Astrocyte (in vitro differentiated cells and primary cell): Measurements from ENCODE around the gene IGF1R. TPM values are rescaled to one million over a fixed set of nuclear protein-coding genes. Genes with fewer than 3 reads are reported as not detected.
A peak's percentile ranks its signal among the peaks of the same experiment; 100 is the strongest.

Experiments
- DNase-seq: peaks from one replicate; pipeline ENCODE4 v3.0.0-alpha.2; 2010; ENCODE audit warnings: low read depth
- FAIRE-seq: peaks from 2 replicates; lab custom pipeline; 2011; peaks lifted over from hg19 to GRCh38; lab: Jason Lieb, UNC
- H2AFZ ChIP-seq: 2 replicates; pipeline ENCODE4 v1.6.0; 2012; ENCODE audit warnings: low read depth, low read length, inconsistent platforms
- H3K27ac ChIP-seq: 2 replicates; pipeline ENCODE4 v1.5.1; 2011; ENCODE audit warnings: low read depth, low read length, inconsistent platforms
- H3K27me3 ChIP-seq: 2 replicates; pipeline ENCODE4 v1.6.0; 2011; ENCODE audit warnings: low read length, inconsistent platforms; ENCODE audit not compliant: insufficient read depth
- H3K36me3 ChIP-seq: 2 replicates; pipeline ENCODE4 v1.5.1; 2011; ENCODE audit warnings: low read length, inconsistent platforms; ENCODE audit not compliant: insufficient read depth
- H3K4me1 ChIP-seq: 2 replicates; pipeline ENCODE4 v1.5.1; 2011; ENCODE audit warnings: low read length, inconsistent platforms; ENCODE audit not compliant: insufficient read depth
- H3K4me2 ChIP-seq: 2 replicates; pipeline ENCODE4 v1.6.0; 2012; ENCODE audit warnings: low read length, inconsistent platforms
- H3K4me3 ChIP-seq: 2 replicates; pipeline ENCODE4 v1.5.1; 2011; ENCODE audit warnings: low read depth, mild to moderate bottlenecking, low read length, inconsistent platforms; ENCODE audit not compliant: insufficient read depth
- H3K79me2 ChIP-seq: 2 replicates; pipeline ENCODE4 v1.6.0; 2012; ENCODE audit warnings: mild to moderate bottlenecking, low read length, inconsistent platforms; ENCODE audit not compliant: insufficient read depth
- H3K9ac ChIP-seq: 2 replicates; pipeline ENCODE4 v1.6.0; 2012; ENCODE audit warnings: mild to moderate bottlenecking, low read length, inconsistent platforms
- H3K9me3 ChIP-seq: 2 replicates; pipeline ENCODE4 v1.5.1; 2012; ENCODE audit warnings: low read depth, mild to moderate bottlenecking, low read length, inconsistent platforms; ENCODE audit not compliant: insufficient read depth
- H4K20me1 ChIP-seq: 2 replicates; pipeline ENCODE4 v1.6.0; 2012; ENCODE audit warnings: low read length, inconsistent platforms; ENCODE audit not compliant: insufficient read depth
- H3K27ac Mint-ChIP-seq: one replicate; pipeline ENCODE4 v1.8.0; 2021; ENCODE audit warnings: mild to moderate bottlenecking, mixed read lengths; ENCODE audit not compliant: unreplicated experiment
- H3K27me3 Mint-ChIP-seq: one replicate; pipeline ENCODE4 v1.8.0; 2021; ENCODE audit warnings: low read depth, mixed read lengths; ENCODE audit not compliant: unreplicated experiment
- H3K36me3 Mint-ChIP-seq: one replicate; pipeline ENCODE4 v1.8.0; 2021; ENCODE audit warnings: low read depth, mixed read lengths; ENCODE audit not compliant: unreplicated experiment
- H3K4me1 Mint-ChIP-seq: one replicate; pipeline ENCODE4 v1.8.0; 2021; ENCODE audit warnings: low read depth, mixed read lengths; ENCODE audit not compliant: unreplicated experiment
- H3K4me3 Mint-ChIP-seq: one replicate; pipeline ENCODE4 v1.8.0; 2021; ENCODE audit warnings: mild to moderate bottlenecking, moderate library complexity, mixed read lengths; ENCODE audit not compliant: unreplicated experiment
- H3K9me3 Mint-ChIP-seq: one replicate; pipeline ENCODE4 v1.8.0; 2021; ENCODE audit warnings: mild to moderate bottlenecking, mixed read lengths; ENCODE audit not compliant: unreplicated experiment
- EZH2 ChIP-seq: IDR thresholded peaks from 2 replicates; pipeline ENCODE4 v1.6.1; 2012; ENCODE audit warnings: mild to moderate bottlenecking, low read length, inconsistent platforms; ENCODE audit not compliant: insufficient read depth
- total RNA-seq: library from RNA; stranded (reverse); gene quantifications from 2 replicates; pipeline ENCODE4 v1.2.1, GENCODE V29; 2021
- TF ChIP-seq, protein P1 (sequence below): IDR thresholded peaks from 2 replicates; pipeline ENCODE4 v1.5.1; 2011; ENCODE audit warnings: low read depth, mild to moderate bottlenecking, inconsistent platforms, low read length, moderate library complexity; ENCODE audit not compliant: insufficient read depth

Gene IGF1R
- total RNA-seq, 1 donor from 2014 or later, result 270 TPM

- TF ChIP-seq EZH2, result no peak
- TF ChIP-seq, protein P1, sequence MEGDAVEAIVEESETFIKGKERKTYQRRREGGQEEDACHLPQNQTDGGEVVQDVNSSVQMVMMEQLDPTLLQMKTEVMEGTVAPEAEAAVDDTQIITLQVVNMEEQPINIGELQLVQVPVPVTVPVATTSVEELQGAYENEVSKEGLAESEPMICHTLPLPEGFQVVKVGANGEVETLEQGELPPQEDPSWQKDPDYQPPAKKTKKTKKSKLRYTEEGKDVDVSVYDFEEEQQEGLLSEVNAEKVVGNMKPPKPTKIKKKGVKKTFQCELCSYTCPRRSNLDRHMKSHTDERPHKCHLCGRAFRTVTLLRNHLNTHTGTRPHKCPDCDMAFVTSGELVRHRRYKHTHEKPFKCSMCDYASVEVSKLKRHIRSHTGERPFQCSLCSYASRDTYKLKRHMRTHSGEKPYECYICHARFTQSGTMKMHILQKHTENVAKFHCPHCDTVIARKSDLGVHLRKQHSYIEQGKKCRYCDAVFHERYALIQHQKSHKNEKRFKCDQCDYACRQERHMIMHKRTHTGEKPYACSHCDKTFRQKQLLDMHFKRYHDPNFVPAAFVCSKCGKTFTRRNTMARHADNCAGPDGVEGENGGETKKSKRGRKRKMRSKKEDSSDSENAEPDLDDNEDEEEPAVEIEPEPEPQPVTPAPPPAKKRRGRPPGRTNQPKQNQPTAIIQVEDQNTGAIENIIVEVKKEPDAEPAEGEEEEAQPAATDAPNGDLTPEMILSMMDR, result no peak
- peaks cover 56% of the 10 kb centered on the region for H3K4me1 Mint-ChIP-seq
- H3K79me2 ChIP-seq, result peaks cover 100% of the 10 kb centered on the region
- FAIRE-seq (no peak), DNase-seq (no peak)
- no peak overlapping the region for H2AFZ ChIP-seq
- no peak overlapping the region for H3K27ac ChIP-seq
- peaks cover 94% of the 10 kb centered on the region for H4K20me1 ChIP-seq
- H3K36me3 ChIP-seq, result no peaks in the 10 kb centered on the region
- H3K4me3 Mint-ChIP-seq, result no peak overlapping the region
- no peaks in the 10 kb centered on the region for H3K27me3 Mint-ChIP-seq
- no peak overlapping the region for H3K9ac ChIP-seq
- no peaks in the 10 kb centered on the region for H3K4me1 ChIP-seq
- peaks cover 21% of the 10 kb centered on the region for H3K36me3 Mint-ChIP-seq
- H3K4me2 ChIP-seq, result no peak overlapping the region
- H3K9me3 Mint-ChIP-seq, result no peaks in the 10 kb centered on the region
- no peaks in the 10 kb centered on the region for H3K9me3 ChIP-seq
- no peaks in the 10 kb centered on the region for H3K27me3 ChIP-seq
- no peak overlapping the region for H3K4me3 ChIP-seq
- H3K27ac Mint-ChIP-seq, result no peak overlapping the region
Measured at GRCh38 chr15:98735895-98736617, 87.7 kb downstream of the IGF1R start.

- H3K27ac Mint-ChIP-seq, result no peak overlapping the region
- Histone ChIP-seq H2AFZ (no peak overlapping the region), H3K9ac (no peak overlapping the region), H3K4me1 (no peaks in the 10 kb centered on the region), H3K79me2 (peaks cover 100% of the 10 kb centered on the region), H4K20me1 (peaks cover 95% of the 10 kb centered on the region), H3K36me3 (no peaks in the 10 kb centered on the region), H3K9me3 (no peaks in the 10 kb centered on the region), H3K27ac (no peak overlapping the region), H3K4me2 (no peak overlapping the region), H3K27me3 (no peaks in the 10 kb centered on the region), H3K4me3 (no peak overlapping the region)
- FAIRE-seq (no peak), DNase-seq (no peak)
- H3K36me3 Mint-ChIP-seq, result peaks cover 21% of the 10 kb centered on the region
- H3K27me3 Mint-ChIP-seq, result no peaks in the 10 kb centered on the region
- no peak for TF ChIP-seq EZH2
- TF ChIP-seq, protein P1, result no peak
- no peak overlapping the region for H3K4me3 Mint-ChIP-seq
- H3K9me3 Mint-ChIP-seq, result no peaks in the 10 kb centered on the region
- peaks cover 67% of the 10 kb centered on the region for H3K4me1 Mint-ChIP-seq
Measured at GRCh38 chr15:98737159-98737558, 88.8 kb downstream of the IGF1R start.

DNA sequence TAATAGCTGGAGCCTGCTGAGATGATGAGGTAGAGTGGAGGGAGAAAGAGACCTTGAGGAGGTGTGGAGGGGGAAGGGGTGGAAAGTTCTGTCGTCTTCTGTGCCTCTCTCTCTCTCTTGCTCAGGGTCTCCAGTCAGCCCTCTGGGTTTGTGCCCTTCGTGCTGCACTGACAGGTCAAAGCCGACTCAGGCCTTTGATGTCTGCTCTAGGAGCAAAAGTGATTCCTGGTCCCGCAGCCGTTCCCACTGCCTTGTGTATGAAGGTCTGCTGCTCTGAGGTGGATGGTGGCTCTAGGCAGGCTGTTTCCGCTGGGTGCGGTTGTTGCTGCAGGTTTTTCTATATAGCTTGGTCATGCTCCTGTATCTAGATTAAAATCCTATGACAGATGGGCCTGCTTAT is 89.4 kb downstream of the IGF1R start:
- peaks cover 69% of the 10 kb centered on the region for H3K4me1 Mint-ChIP-seq
- Histone ChIP-seq H2AFZ (no peak overlapping the region), H3K4me1 (no peaks in the 10 kb centered on the region), H3K4me2 (no peak overlapping the region), H3K4me3 (no peak overlapping the region), H3K9ac (no peak overlapping the region), H3K9me3 (no peaks in the 10 kb centered on the region), H4K20me1 (peaks cover 95% of the 10 kb centered on the region), H3K36me3 (no peaks in the 10 kb centered on the region), H3K27ac (no peak overlapping the region), H3K79me2 (peaks cover 100% of the 10 kb centered on the region), H3K27me3 (no peaks in the 10 kb centered on the region)
- no peaks in the 10 kb centered on the region for H3K9me3 Mint-ChIP-seq
- no peak overlapping the region for H3K4me3 Mint-ChIP-seq
- TF ChIP-seq, protein P1, result no peak
- TF ChIP-seq EZH2, result no peak
- FAIRE-seq (no peak), DNase-seq (no peak)
- no peaks in the 10 kb centered on the region for H3K27me3 Mint-ChIP-seq
- peak overlapping the region; percentile 55 for H3K27ac Mint-ChIP-seq
- peaks cover 21% of the 10 kb centered on the region for H3K36me3 Mint-ChIP-seq
